GM23248 (cell line): ENCODE measurements around the gene PDE4B. TPM values are rescaled to one million over a fixed set of nuclear protein-coding genes. Genes with fewer than 3 reads are reported as not detected.

Experiments
- DNase-seq: peaks from one replicate; pipeline ENCODE4 v3.0.0-alpha.2; 2015
- H2AFZ ChIP-seq: fragments of 200-600 bp; sonication (generic); 2 replicates; pipeline ENCODE4 v1.6.1; 2016; ENCODE audit warnings: antibody characterized with exemption
- H3F3A ChIP-seq: fragments of 200-600 bp; sonication (generic); 2 replicates; pipeline ENCODE4 v1.6.1; 2016; ENCODE audit warnings: mild to moderate bottlenecking, antibody characterized with exemption, mixed run types; ENCODE audit not compliant: insufficient read depth
- H3K27ac ChIP-seq: fragments of 200-600 bp; sonication (generic); 2 replicates; pipeline ENCODE4 v1.5.1; 2016; ENCODE audit warnings: mild to moderate bottlenecking
- H3K27me3 ChIP-seq: fragments of 200-600 bp; sonication (generic); replicated peaks from 2 replicates; pipeline ENCODE4 v1.6.1; 2016; ENCODE audit warnings: mild to moderate bottlenecking; ENCODE audit not compliant: insufficient read depth
- H3K36me3 ChIP-seq: fragments of 200-600 bp; sonication (generic); 2 replicates; pipeline ENCODE4 v1.6.1; 2016; ENCODE audit warnings: low read depth, mild to moderate bottlenecking
- H3K4me1 ChIP-seq: fragments of 200-600 bp; sonication (generic); 2 replicates; pipeline ENCODE4 v1.6.1; 2016; ENCODE audit warnings: mild to moderate bottlenecking; ENCODE audit not compliant: insufficient read depth
- H3K4me2 ChIP-seq: fragments of 200-600 bp; sonication (generic); one replicate; pipeline ENCODE4 v1.6.1; 2016; ENCODE audit warnings: mild to moderate bottlenecking; ENCODE audit not compliant: unreplicated experiment
- H3K4me3 ChIP-seq: fragments of 200-600 bp; sonication (generic); 2 replicates; pipeline ENCODE4 v1.5.1; 2016; ENCODE audit warnings: mild to moderate bottlenecking
- H3K79me2 ChIP-seq: fragments of 200-600 bp; sonication (generic); 2 replicates; pipeline ENCODE4 v1.6.1; 2016; ENCODE audit warnings: mild to moderate bottlenecking; ENCODE audit not compliant: insufficient read depth
- H3K9ac ChIP-seq: fragments of 200-600 bp; sonication (generic); 2 replicates; pipeline ENCODE4 v1.6.1; 2016; ENCODE audit warnings: mild to moderate bottlenecking
- H3K9me2 ChIP-seq: fragments of 200-600 bp; sonication (generic); 2 replicates; pipeline ENCODE4 v1.6.1; 2016; ENCODE audit warnings: mixed run types, mild to moderate bottlenecking, moderate library complexity; ENCODE audit not compliant: insufficient read depth
- H3K9me3 ChIP-seq: fragments of 200-600 bp; sonication (generic); one replicate; pipeline ENCODE4 v1.6.1; 2017; ENCODE audit warnings: low read depth
- H4K20me1 ChIP-seq: fragments of 200-600 bp; sonication (generic); 2 replicates; pipeline ENCODE4 v1.6.0; 2016; ENCODE audit not compliant: insufficient read depth
- EZH2 ChIP-seq: fragments of 200-600 bp; sonication (generic); IDR thresholded peaks from 2 replicates; pipeline ENCODE4 v1.6.1; 2018; ENCODE audit warnings: antibody characterized with exemption, mild to moderate bottlenecking; ENCODE audit not compliant: insufficient read depth, poor library complexity, severe bottlenecking
- EZH2phosphoT487 ChIP-seq: fragments of 200-600 bp; sonication (generic); IDR thresholded peaks from 2 replicates; pipeline ENCODE4 v1.6.1; 2018; ENCODE audit warnings: antibody characterized with exemption, moderate library complexity, mild to moderate bottlenecking, low read depth; ENCODE audit not compliant: insufficient read depth
- WGBS, 2 experiments: methylation state at CpG; one replicate each; pipeline ENCODE4 v1.1.6; 2015 to 2017; ENCODE audit warnings: low lambda C conversion rate in 2 of 2, low coverage in 1 of 2; ENCODE audit errors: missing lambda C conversion rate in 2 of 2; 5-methylcytosine and 5-hydroxymethylcytosine counted together
- in situ Hi-C: fragments of 300-500 bp; cut with MboI; formaldehyde crosslinking; loops from 2 replicates; pipeline ENCODE4 v1.15.0; 2020
- polyA plus RNA-seq: library from polyadenylated mRNA; unstranded; fragments of >200 nt; fragmentation: Nextera tagmentation; extraction: Ambion mirVana; gene quantifications from 2 replicates; pipeline ENCODE4 v1.2.1, GENCODE V29; 2016
- total RNA-seq: library from RNA; depleted of rRNA; stranded (reverse); fragments of >200 nt; shearing (Covaris generic); gene quantifications from 2 replicates; pipeline ENCODE4 v1.2.3, GENCODE V29; 2014

The PDE4B gene
- total and polyA plus RNA-seq, 2 experiments from 2014 or later = 19.9 to 36.2 TPM

GRCh38 chr1:66231217-66231616, 438.5 kb downstream of the PDE4B start:
- in situ Hi-C loops = no loop called here
- Histone ChIP-seq H3K4me3 (no peak overlapping the region), H3F3A (peaks cover 8% of the 10 kb centered on the region; the same call in 1 of the 2 replicates), H3K79me2 (no peaks in the 10 kb centered on the region), H3K27ac (peak overlapping the region; percentile 21), H2AFZ (no peak overlapping the region), H3K4me2 (no peak overlapping the region), H3K9me3 (no peaks in the 10 kb centered on the region), H4K20me1 (no peaks in the 10 kb centered on the region), H3K9ac (no peak overlapping the region), H3K9me2 (no peaks in the 10 kb centered on the region), H3K36me3 (no peaks in the 10 kb centered on the region), H3K27me3 (no peaks in the 10 kb centered on the region), H3K4me1 (peaks cover 13% of the 10 kb centered on the region)
- TF ChIP-seq EZH2phosphoT487 (no peak), EZH2 (no peak)
- DNase-seq = peak; percentile 84

- in situ Hi-C loops = no loop called here
These were observed 439.2 kb downstream of the PDE4B start for GRCh38 chr1:66231681-66232463.

GRCh38 chr1:66237042-66237441, 444.3 kb downstream of the PDE4B start:
- H3F3A ChIP-seq = no peaks in the 10 kb centered on the region
- no peak for DNase-seq
- no peak for TF ChIP-seq EZH2phosphoT487
- no peak for TF ChIP-seq EZH2
- no peaks in the 10 kb centered on the region for H4K20me1 ChIP-seq
- no peaks in the 10 kb centered on the region for H3K27me3 ChIP-seq
- no peak overlapping the region for H3K9ac ChIP-seq
- H3K4me3 ChIP-seq = no peak overlapping the region
- H3K4me1 ChIP-seq = peaks cover 40% of the 10 kb centered on the region
- in situ Hi-C loops = no loop called here
- no peak overlapping the region for H2AFZ ChIP-seq
- H3K4me2 ChIP-seq = no peak overlapping the region
- H3K9me3 ChIP-seq = no peaks in the 10 kb centered on the region
- 74 to 81% methylated on average over 2 of the region's 2 CpGs for WGBS, 2 experiments
- H3K79me2 ChIP-seq = no peaks in the 10 kb centered on the region
- H3K36me3 ChIP-seq = no peaks in the 10 kb centered on the region
- no peak overlapping the region for H3K27ac ChIP-seq
- no peaks in the 10 kb centered on the region for H3K9me2 ChIP-seq

More at GRCh38 chr1:66231681-66232463, 439.2 kb downstream of the PDE4B start:
- Histone ChIP-seq H3K36me3 (no peaks in the 10 kb centered on the region), H3K4me1 (peaks cover 13% of the 10 kb centered on the region), H3K79me2 (no peaks in the 10 kb centered on the region), H3K4me2 (no peak overlapping the region), H3K27ac (peak overlapping the region; percentile 21; the same call in 1 of the 2 replicates), H3K9ac (no peak overlapping the region), H4K20me1 (no peaks in the 10 kb centered on the region), H3K9me3 (no peaks in the 10 kb centered on the region), H3F3A (peaks cover 8% of the 10 kb centered on the region; the same call in 1 of the 2 replicates), H3K27me3 (no peaks in the 10 kb centered on the region), H3K4me3 (no peak overlapping the region), H2AFZ (no peak overlapping the region), H3K9me2 (no peaks in the 10 kb centered on the region)
- 55 to 61% methylated on average over 5 of the region's 5 CpGs for WGBS, 2 experiments
- no peak for DNase-seq
- no peak for TF ChIP-seq EZH2phosphoT487
- TF ChIP-seq EZH2 = no peak

DNA sequence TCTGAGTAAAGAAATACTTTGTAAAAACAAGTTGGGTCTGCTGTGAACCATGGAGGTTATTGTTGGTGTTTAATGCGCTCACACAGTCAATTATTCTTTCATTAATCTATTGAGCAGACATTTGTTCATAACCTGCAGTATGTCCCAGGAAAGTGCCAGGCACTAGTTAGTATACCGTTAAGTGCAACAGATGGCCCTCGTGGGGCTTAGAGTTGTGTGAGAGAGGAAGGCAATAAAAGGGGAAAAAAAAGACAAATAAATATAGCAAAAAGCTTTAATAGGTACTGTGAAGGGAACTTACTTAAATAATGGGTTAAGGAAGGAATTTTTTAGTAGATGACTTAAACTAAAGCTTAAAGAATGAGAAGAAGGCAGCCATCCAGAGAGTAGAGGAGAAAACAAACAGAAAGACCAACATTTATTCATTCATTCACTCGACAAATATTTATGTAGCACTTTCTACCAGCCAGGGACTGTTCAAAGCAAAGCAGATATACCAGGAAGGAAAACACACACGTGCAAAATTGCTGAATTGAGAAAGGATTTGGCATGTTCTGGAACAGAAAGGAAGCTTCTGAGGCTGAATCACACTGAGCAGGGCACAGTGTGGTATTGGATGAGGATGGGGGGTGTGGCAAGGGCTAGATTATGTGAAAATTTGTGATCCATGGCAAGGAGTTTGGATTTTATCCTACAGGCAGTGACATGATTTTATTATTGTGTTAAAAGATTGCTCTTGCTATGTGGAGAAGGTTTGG, 445.2 kb downstream of the PDE4B start:
- peak overlapping the region; percentile 33 for H3K4me2 ChIP-seq
- no peaks in the 10 kb centered on the region for H3K36me3 ChIP-seq
- WGBS, 2 experiments = 36 to 38% methylated on average over 5 of the region's 5 CpGs
- no peaks in the 10 kb centered on the region for H3K27me3 ChIP-seq
- peaks cover 42% of the 10 kb centered on the region for H3K4me1 ChIP-seq
- no peaks in the 10 kb centered on the region for H4K20me1 ChIP-seq
- no peaks in the 10 kb centered on the region for H3K9me3 ChIP-seq
- H3K9me2 ChIP-seq = no peaks in the 10 kb centered on the region
- peak; percentile 60 for DNase-seq
- peak overlapping the region; percentile 46 for H2AFZ ChIP-seq
- peak overlapping the region; percentile 11; the same call in 1 of the 2 replicates for H3K9ac ChIP-seq
- in situ Hi-C loops = no loop called here
- 0 out of 2 replicates have a peak overlapping the region, but pooled peaks have one; percentile 15 for H3K27ac ChIP-seq
- TF ChIP-seq EZH2phosphoT487 (no peak), EZH2 (no peak)
- H3K79me2 ChIP-seq = no peaks in the 10 kb centered on the region
- H3K4me3 ChIP-seq = peak overlapping the region; percentile 17; the same call in 1 of the 2 replicates
- peaks cover 2% of the 10 kb centered on the region for H3F3A ChIP-seq
